ENCODE data around the gene SS18L1.

The SS18L1 gene

GRCh38 chr20:62215020-62215990 is 71.7 kb downstream of the SS18L1 start:
- H3K4me3 ChIP-seq (replicated peaks in 1 of 2; ENCODE audit: low read depth in 2 of 2, low read length in 2 of 2) = no peak overlapping the region
- DNase-seq (ENCODE audit: low read depth in 2 of 2) = no peak
- TF ChIP-seq CTCF (IDR thresholded peaks at IDR 0.05; ENCODE audit: low read depth, low read length) = no peak

GRCh38 chr20:62215991-62216635 is 72.5 kb downstream of the SS18L1 start:
- no peak for DNase-seq (ENCODE audit: low read depth in 2 of 2)
- no peak for TF ChIP-seq CTCF (IDR thresholded peaks at IDR 0.05; ENCODE audit: low read depth, low read length)
- H3K4me3 ChIP-seq (replicated peaks in 1 of 2; ENCODE audit: low read depth in 2 of 2, low read length in 2 of 2) = no peak overlapping the region

DNA sequence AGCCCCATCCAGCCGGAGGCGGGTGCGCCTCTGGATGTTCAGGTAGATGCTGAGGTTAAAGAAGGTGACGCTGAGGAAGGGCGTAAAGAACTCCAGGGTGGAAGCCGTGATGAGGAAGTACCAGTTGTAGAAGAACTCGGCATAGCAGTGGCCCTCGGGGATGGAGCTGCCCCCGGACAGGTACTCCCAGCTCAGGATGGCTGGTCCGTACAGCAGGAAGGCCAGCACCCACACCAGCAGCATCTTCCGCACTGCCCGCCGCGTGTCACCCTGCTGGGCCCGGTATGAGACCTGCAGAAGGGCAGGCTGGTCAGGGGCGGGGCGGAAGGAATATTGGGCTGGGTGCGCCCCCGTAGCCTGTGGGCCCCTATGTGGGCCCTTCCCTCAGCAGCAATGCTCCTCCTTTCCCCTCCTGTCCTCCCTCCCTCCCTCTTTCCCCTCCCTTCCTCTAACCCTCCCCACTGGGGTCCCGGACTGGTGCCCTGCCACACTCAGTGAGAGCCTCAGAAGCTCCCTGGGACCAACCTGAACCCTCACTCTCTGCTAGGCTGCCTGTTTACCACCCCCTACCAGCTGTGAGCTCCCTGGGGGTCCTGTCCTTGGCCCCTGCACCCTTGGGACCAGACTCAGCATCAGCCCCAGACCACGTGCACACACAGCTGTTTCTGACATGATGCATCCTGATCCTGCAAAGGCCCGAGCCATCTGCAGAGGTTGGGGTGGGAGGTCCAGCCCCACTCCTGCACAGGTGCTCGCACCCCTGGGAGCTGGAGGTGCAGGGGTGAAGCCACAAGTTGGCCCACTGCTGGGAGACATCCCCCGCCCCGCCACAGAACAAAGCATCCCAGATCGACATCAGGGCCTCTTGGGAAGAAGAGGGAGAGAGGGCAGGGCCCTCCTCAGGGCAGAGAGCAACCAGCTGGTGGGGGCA is 73.3 kb downstream of the SS18L1 start:
- H3K4me3 ChIP-seq (replicated peaks in 1 of 2; ENCODE audit: low read depth in 2 of 2, low read length in 2 of 2) = no peak overlapping the region
- TF ChIP-seq CTCF (IDR thresholded peaks at IDR 0.05; ENCODE audit: low read depth, low read length) = no peak
- no peak for DNase-seq (ENCODE audit: low read depth in 2 of 2)

DNA sequence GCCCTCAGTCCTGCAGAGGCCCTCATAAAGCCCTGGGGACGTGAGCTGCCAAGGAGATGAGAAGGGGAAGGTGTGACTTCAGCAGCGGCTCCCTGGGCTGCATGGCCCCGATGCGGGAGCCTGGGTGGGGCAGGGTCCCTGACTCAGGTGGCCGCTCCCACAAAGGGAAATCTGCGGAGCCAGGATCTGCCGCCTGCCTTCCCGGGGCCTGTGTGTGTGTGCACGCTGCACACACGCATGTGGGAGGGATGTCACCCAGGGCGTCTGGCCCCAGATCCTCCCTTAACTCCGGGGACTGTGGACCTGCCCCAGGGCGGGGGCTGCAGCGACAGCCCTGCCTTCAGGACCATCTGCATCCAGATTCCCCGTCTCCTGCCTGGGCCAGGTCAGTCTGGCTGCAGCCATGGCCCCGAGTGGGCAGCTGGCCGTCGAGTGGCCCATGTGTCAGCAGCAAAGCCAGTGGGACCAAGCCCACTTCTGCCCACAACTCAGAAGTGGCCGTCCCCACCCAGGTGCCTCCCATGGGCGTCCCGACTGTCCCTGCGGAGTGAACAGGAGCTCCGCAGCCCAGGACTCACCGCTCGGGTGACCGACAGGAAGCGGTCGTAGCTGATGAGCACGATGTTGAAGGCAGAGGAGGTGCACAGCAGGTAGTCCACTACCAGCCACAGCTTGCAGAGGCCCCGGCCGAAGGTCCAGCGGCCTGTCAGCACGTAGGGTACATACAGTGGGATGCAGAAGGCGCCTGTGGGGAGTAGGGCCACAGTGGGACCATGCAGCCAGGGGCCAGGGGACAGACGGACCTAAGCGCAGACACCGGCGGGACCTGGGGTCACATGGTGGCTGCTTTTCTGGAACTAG is 74.6 kb downstream of the SS18L1 start:
- no peak for TF ChIP-seq CTCF (IDR thresholded peaks at IDR 0.05; ENCODE audit: low read depth, low read length)
- no peak for DNase-seq (ENCODE audit: low read depth in 2 of 2)
- H3K4me3 ChIP-seq (replicated peaks in 1 of 2; ENCODE audit: low read depth in 2 of 2, low read length in 2 of 2) = no peak overlapping the region

DNA sequence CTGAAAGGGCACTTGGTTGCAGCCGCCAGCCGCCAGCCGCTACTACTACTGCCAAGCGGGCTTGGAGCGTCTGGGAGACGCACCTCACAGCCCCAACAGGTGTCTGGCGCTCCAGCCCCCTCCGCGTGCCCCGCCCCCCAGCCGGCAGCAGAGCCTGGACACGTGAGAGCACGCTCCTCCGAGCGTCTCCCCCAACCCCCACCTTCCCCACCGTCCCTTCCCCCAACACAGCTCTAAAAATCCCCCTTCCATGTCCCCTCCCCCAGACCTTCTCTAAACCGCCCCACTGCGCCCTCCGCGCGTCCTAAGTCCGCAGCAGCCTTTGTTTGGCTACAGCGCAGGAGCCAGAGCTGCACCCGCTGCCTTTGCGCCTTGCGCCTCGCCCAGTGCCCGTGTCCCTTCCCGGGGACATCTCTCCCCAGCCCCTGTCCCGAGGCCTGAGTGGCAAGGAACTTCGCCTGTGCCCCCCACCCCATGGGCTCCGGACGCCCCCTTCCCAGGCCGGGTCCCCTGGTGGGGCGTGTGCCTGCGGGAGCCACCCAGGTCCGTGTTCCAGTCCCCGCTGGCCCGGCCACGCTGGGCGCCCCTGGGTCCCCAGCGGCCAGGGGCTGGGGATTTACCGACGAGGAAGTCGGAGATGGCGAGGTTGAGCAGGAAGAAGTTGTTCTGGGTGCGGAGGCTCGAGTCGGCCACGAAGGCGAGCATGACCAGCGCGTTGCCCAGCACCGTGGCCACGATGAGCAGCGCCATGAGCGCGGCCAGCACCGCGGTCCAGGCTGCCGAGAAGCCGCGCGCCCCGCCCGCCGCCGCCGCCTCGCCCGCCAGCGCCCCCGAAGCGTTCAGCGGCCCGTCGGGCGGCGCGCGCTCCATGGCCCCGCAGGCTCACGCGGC is 75.8 kb downstream of the SS18L1 start:
- DNase-seq (ENCODE audit: low read depth in 2 of 2) = peak in 1 of 2 donors; percentile 18
- no peak for TF ChIP-seq CTCF (IDR thresholded peaks at IDR 0.05; ENCODE audit: low read depth, low read length)
- H3K4me3 ChIP-seq (replicated peaks in 1 of 2; ENCODE audit: low read depth in 2 of 2, low read length in 2 of 2) = peak overlapping the region in 1 of 2 donors; percentile 13

All from cardiac fibroblast (primary cell).